Bronchial epithelial cell (primary cell): ENCODE data around the gene DGKG. TPM values are rescaled to one million over a fixed set of nuclear protein-coding genes. Genes with fewer than 3 reads are reported as not detected.
A peak's percentile ranks its signal among the peaks of the same experiment; 100 is the strongest.

Experiments
- DNase-seq: peaks from one replicate; pipeline ENCODE4 v3.0.0-alpha.2; 2010; ENCODE audit warnings: low read depth
- FAIRE-seq: peaks from 2 replicates; lab custom pipeline; 2011; peaks lifted over from hg19 to GRCh38; lab: Jason Lieb, UNC
- H3K27me3 ChIP-seq: 2 replicates; pipeline ENCODE4 v1.5.1; 2011; ENCODE audit warnings: low read length; ENCODE audit not compliant: control insufficient read depth, insufficient read depth
- H3K36me3 ChIP-seq: 2 replicates; pipeline ENCODE4 v1.5.1; 2011; ENCODE audit warnings: low read length; ENCODE audit not compliant: control insufficient read depth, insufficient read depth
- H3K4me3 ChIP-seq: 2 replicates; pipeline ENCODE4 v1.5.1; 2011; ENCODE audit warnings: mild to moderate bottlenecking, low read depth, low read length, control low read depth
- CTCF ChIP-seq: IDR thresholded peaks from 2 replicates; pipeline ENCODE4 v1.5.1; 2011; ENCODE audit warnings: mild to moderate bottlenecking, moderate library complexity, low read length, control low read depth, inconsistent platforms; ENCODE audit not compliant: insufficient read depth, severe bottlenecking
- total RNA-seq: library from RNA; depleted of rRNA; stranded (reverse); fragments of >200 nt; gene quantifications from 2 replicates; pipeline ENCODE4 v1.2.1, GENCODE V29; 2014

The DGKG gene
- total RNA-seq, 1 donor from 2014 or later, result not detected

- no peaks in the 10 kb centered on the region for H3K27me3 ChIP-seq
- no peak for FAIRE-seq
Measured at GRCh38 chr3:186382217-186382885, 20.3 kb upstream of the DGKG start.

GRCh38 chr3:186381424-186382216, 19.6 kb upstream of the DGKG start:
- no peak for FAIRE-seq
- peaks cover under 1% of the 10 kb centered on the region for H3K27me3 ChIP-seq
- DNase-seq, result peak; percentile 68

More at GRCh38 chr3:186382217-186382885, 20.3 kb upstream of the DGKG start:
- Histone ChIP-seq H3K4me3 (no peak overlapping the region), H3K36me3 (no peaks in the 10 kb centered on the region)
- TF ChIP-seq CTCF, result no peak
- DNase-seq, result no peak

GRCh38 chr3:186380622-186381380, 18.8 kb upstream of the DGKG start:
- Histone ChIP-seq H3K4me3 (no peak overlapping the region), H3K36me3 (no peaks in the 10 kb centered on the region), H3K27me3 (peaks cover 4% of the 10 kb centered on the region)
- DNase-seq (peak; percentile 33), FAIRE-seq (no peak)
- no peak for TF ChIP-seq CTCF

More at GRCh38 chr3:186381424-186382216, 19.6 kb upstream of the DGKG start:
- no peak for TF ChIP-seq CTCF
- H3K4me3 ChIP-seq, result no peak overlapping the region
- H3K36me3 ChIP-seq, result no peaks in the 10 kb centered on the region

- DNase-seq (no peak), FAIRE-seq (no peak)
- TF ChIP-seq CTCF, result no peak
- Histone ChIP-seq H3K27me3 (peaks cover 4% of the 10 kb centered on the region), H3K4me3 (no peak overlapping the region), H3K36me3 (no peaks in the 10 kb centered on the region)
Measured at GRCh38 chr3:186375443-186375842, 13.4 kb upstream of the DGKG start.

GRCh38 chr3:186374376-186374775, 12.3 kb upstream of the DGKG start:
- TF ChIP-seq CTCF, result no peak
- DNase-seq (no peak), FAIRE-seq (no peak)
- H3K4me3 ChIP-seq, result no peak overlapping the region
- peaks cover 4% of the 10 kb centered on the region for H3K27me3 ChIP-seq
- no peaks in the 10 kb centered on the region for H3K36me3 ChIP-seq
